Stimulated activated naive CD8-positive, alpha-beta T cell treated with anti-CD3 and anti-CD28 coated beads, Interleukin-15, Interleukin-2, amounts not matched to agents 100 ng/mL and 50 ng/mL, for 24 hours (primary cell): ENCODE data around the gene GTF2H4.
"Not testable (repeated sequence)": the region's sequence is repeated elsewhere in the genome, so short reads cannot be mapped to it uniquely, and the experiment has no call there.

Experiments
- H3K27ac Mint-ChIP-seq: one replicate; pipeline ENCODE4 v1.8.0; 2021; ENCODE audit warnings: mild to moderate bottlenecking, mixed read lengths
- H3K27me3 Mint-ChIP-seq: one replicate; pipeline ENCODE4 v1.8.0; 2021; ENCODE audit warnings: mixed read lengths
- H3K36me3 Mint-ChIP-seq: one replicate; pipeline ENCODE4 v1.8.0; 2021; ENCODE audit warnings: low read depth, mixed read lengths
- H3K4me1 Mint-ChIP-seq: one replicate; pipeline ENCODE4 v1.8.0; 2021; ENCODE audit warnings: low read depth, mixed read lengths
- H3K4me3 Mint-ChIP-seq: one replicate; pipeline ENCODE4 v1.8.0; 2021; ENCODE audit warnings: mild to moderate bottlenecking, mixed read lengths
- H3K9me3 Mint-ChIP-seq: one replicate; pipeline ENCODE4 v1.8.0; 2021; ENCODE audit warnings: mixed read lengths

The GTF2H4 gene

GRCh38 chr6:30907758-30908591 is at the start of gene GTF2H4:
Gene GTF2H4 (plus strand): TSS chr6:30908207.
- Mint-ChIP-seq H3K9me3 (no peaks in the 10 kb centered on the region), H3K36me3 (peaks cover 30% of the 10 kb centered on the region), H3K27me3 (no peaks in the 10 kb centered on the region), H3K27ac (peak within 1 kb of the TSS; percentile 90), H3K4me1 (peaks cover 26% of the 10 kb centered on the region), H3K4me3 (peak within 1 kb of the TSS; percentile 95)

- not testable (repeated sequence) for H3K27ac Mint-ChIP-seq
- H3K36me3 Mint-ChIP-seq, result peaks cover 14% of the 10 kb centered on the region
These were observed 48.3 kb upstream of the GTF2H4 start for GRCh38 chr6:30859726-30860125.

GRCh38 chr6:30861257-30862048 is 46.6 kb upstream of the GTF2H4 start:
- H3K9me3 Mint-ChIP-seq, result peaks cover 12% of the 10 kb centered on the region
- no peaks in the 10 kb centered on the region for H3K27me3 Mint-ChIP-seq
- no peak overlapping the region for H3K4me3 Mint-ChIP-seq
- peaks cover 20% of the 10 kb centered on the region for H3K4me1 Mint-ChIP-seq
- peak overlapping the region; percentile 27 for H3K27ac Mint-ChIP-seq
- peaks cover 14% of the 10 kb centered on the region for H3K36me3 Mint-ChIP-seq

More at GRCh38 chr6:30859726-30860125, 48.3 kb upstream of the GTF2H4 start:
- not testable (repeated sequence) for H3K27me3 Mint-ChIP-seq, H3K4me3 Mint-ChIP-seq
- peaks cover 12% of the 10 kb centered on the region for H3K9me3 Mint-ChIP-seq
- peaks cover 20% of the 10 kb centered on the region for H3K4me1 Mint-ChIP-seq

GRCh38 chr6:30862156-30862875 is 45.7 kb upstream of the GTF2H4 start:
- no peaks in the 10 kb centered on the region for H3K27me3 Mint-ChIP-seq
- peaks cover 14% of the 10 kb centered on the region for H3K36me3 Mint-ChIP-seq
- H3K4me3 Mint-ChIP-seq, result no peak overlapping the region
- peaks cover 20% of the 10 kb centered on the region for H3K4me1 Mint-ChIP-seq
- H3K9me3 Mint-ChIP-seq, result peaks cover 12% of the 10 kb centered on the region
- H3K27ac Mint-ChIP-seq, result no peak overlapping the region

GRCh38 chr6:30864325-30864724 is 43.7 kb upstream of the GTF2H4 start:
- H3K4me1 Mint-ChIP-seq, result peaks cover 20% of the 10 kb centered on the region
- H3K27ac Mint-ChIP-seq, result no peak overlapping the region
- H3K9me3 Mint-ChIP-seq, result peaks cover 20% of the 10 kb centered on the region

GRCh38 chr6:30869241-30869749 is 38.7 kb upstream of the GTF2H4 start:
- H3K27ac Mint-ChIP-seq, H3K4me3 Mint-ChIP-seq, H3K27me3 Mint-ChIP-seq: not testable (repeated sequence)
- Mint-ChIP-seq H3K9me3 (peaks cover 32% of the 10 kb centered on the region), H3K36me3 (peaks cover 30% of the 10 kb centered on the region), H3K4me1 (peaks cover 27% of the 10 kb centered on the region)

More at GRCh38 chr6:30864325-30864724, 43.7 kb upstream of the GTF2H4 start:
- Mint-ChIP-seq H3K36me3 (peaks cover 14% of the 10 kb centered on the region), H3K27me3 (no peaks in the 10 kb centered on the region), H3K4me3 (no peak overlapping the region)

- H3K27me3 Mint-ChIP-seq, result no peaks in the 10 kb centered on the region
- peaks cover 32% of the 10 kb centered on the region for H3K9me3 Mint-ChIP-seq
- H3K27ac Mint-ChIP-seq, result peak overlapping the region; percentile 97
- H3K4me3 Mint-ChIP-seq, result peak overlapping the region; percentile 47
- peaks cover 30% of the 10 kb centered on the region for H3K36me3 Mint-ChIP-seq
- H3K4me1 Mint-ChIP-seq, result peaks cover 31% of the 10 kb centered on the region
These were observed 37.5 kb upstream of the GTF2H4 start for GRCh38 chr6:30870546-30870945.

- peak overlapping the region; percentile 57 for H3K4me3 Mint-ChIP-seq
- peaks cover 41% of the 10 kb centered on the region for H3K4me1 Mint-ChIP-seq
- peaks cover 32% of the 10 kb centered on the region for H3K9me3 Mint-ChIP-seq
- no peaks in the 10 kb centered on the region for H3K27me3 Mint-ChIP-seq
- peaks cover 30% of the 10 kb centered on the region for H3K36me3 Mint-ChIP-seq
- H3K27ac Mint-ChIP-seq, result peak overlapping the region; percentile 97
These were observed 36.3 kb upstream of the GTF2H4 start for GRCh38 chr6:30871592-30872183.

GRCh38 chr6:30873137-30873640 is 34.8 kb upstream of the GTF2H4 start:
- no peaks in the 10 kb centered on the region for H3K27me3 Mint-ChIP-seq
- H3K36me3 Mint-ChIP-seq, result peaks cover 30% of the 10 kb centered on the region
- no peak overlapping the region for H3K27ac Mint-ChIP-seq
- peaks cover 55% of the 10 kb centered on the region for H3K4me1 Mint-ChIP-seq
- no peak overlapping the region for H3K4me3 Mint-ChIP-seq
- peaks cover 28% of the 10 kb centered on the region for H3K9me3 Mint-ChIP-seq

- not testable (repeated sequence) for H3K4me3 Mint-ChIP-seq, H3K27me3 Mint-ChIP-seq, H3K27ac Mint-ChIP-seq
- Mint-ChIP-seq H3K9me3 (peaks cover 22% of the 10 kb centered on the region), H3K4me1 (peaks cover 60% of the 10 kb centered on the region), H3K36me3 (peaks cover 26% of the 10 kb centered on the region)
These were observed 34.2 kb upstream of the GTF2H4 start for GRCh38 chr6:30873795-30874194.

- Mint-ChIP-seq H3K27ac (peak overlapping the region; percentile 74), H3K4me1 (peaks cover 64% of the 10 kb centered on the region), H3K9me3 (peaks cover 18% of the 10 kb centered on the region), H3K27me3 (no peaks in the 10 kb centered on the region), H3K4me3 (no peak overlapping the region), H3K36me3 (peaks cover 17% of the 10 kb centered on the region)
These were observed 32.6 kb upstream of the GTF2H4 start for GRCh38 chr6:30875244-30876038.

- no peaks in the 10 kb centered on the region for H3K27me3 Mint-ChIP-seq
- peak overlapping the region; percentile 49 for H3K4me3 Mint-ChIP-seq
- H3K9me3 Mint-ChIP-seq, result peaks cover 13% of the 10 kb centered on the region
- peak overlapping the region; percentile 79 for H3K27ac Mint-ChIP-seq
- H3K36me3 Mint-ChIP-seq, result peaks cover 13% of the 10 kb centered on the region
- H3K4me1 Mint-ChIP-seq, result peaks cover 57% of the 10 kb centered on the region
These were observed 31.8 kb upstream of the GTF2H4 start for GRCh38 chr6:30876039-30876730.
